HepG2 (cell line): Measurements from ENCODE around the gene B4GALT3. TPM values are rescaled to one million over a fixed set of nuclear protein-coding genes. Genes with fewer than 3 reads are reported as not detected.

Experiments
- ARID3A ChIP-seq: IDR thresholded peaks from 2 replicates; pipeline ENCODE4 v1.6.1; 2012; ENCODE audit warnings: low read depth, low read length, improper control_type of control experiment
- ETV5 ChIP-seq: IDR thresholded peaks from 2 replicates; pipeline ENCODE4 v1.6.1; 2018; ENCODE audit warnings: missing biosample characterization, missing genetic modification reagents, inconsistent platforms, borderline replicate concordance
- HINFP ChIP-seq: sonication (generic); formaldehyde crosslinking; IDR thresholded peaks from 2 replicates; pipeline ENCODE4 v1.4.0; 2020; ENCODE audit warnings: low read depth, mild to moderate bottlenecking, missing genetic modification reagents
- KDM1A ChIP-seq: IDR thresholded peaks from 2 replicates; pipeline ENCODE4 v1.6.1; 2016; ENCODE audit warnings: missing compliant biosample characterization
- KDM5B ChIP-seq: sonication (generic); formaldehyde crosslinking; IDR thresholded peaks from 2 replicates; pipeline ENCODE4 v1.4.0; 2020; ENCODE audit warnings: missing genetic modification reagents, mild to moderate bottlenecking, borderline replicate concordance
- MAFG ChIP-seq: sonication (generic); formaldehyde crosslinking; IDR thresholded peaks from 2 replicates; pipeline ENCODE4 v1.5.1; 2020; ENCODE audit warnings: mild to moderate bottlenecking, missing genetic modification reagents
- MXD4 ChIP-seq: IDR thresholded peaks from 2 replicates; pipeline ENCODE4 v1.6.1; 2016; ENCODE audit warnings: mild to moderate bottlenecking, missing biosample characterization, missing genetic modification reagents
- PRMT3 ChIP-seq: sonication (generic); formaldehyde crosslinking; IDR thresholded peaks from 2 replicates; pipeline ENCODE4 v1.8.1; 2022; ENCODE audit warnings: low read depth, mild to moderate bottlenecking, moderate library complexity, missing genetic modification reagents, borderline replicate concordance
- RERE ChIP-seq: IDR thresholded peaks from 2 replicates; pipeline ENCODE4 v1.6.1; 2016; ENCODE audit warnings: low read depth, missing genetic modification reagents, missing compliant biosample characterization
- TGIF2 ChIP-seq: IDR thresholded peaks from 2 replicates; pipeline ENCODE4 v1.6.1; 2016; ENCODE audit warnings: control low read depth, missing compliant biosample characterization
- ZNF556 ChIP-seq: sonication (generic); formaldehyde crosslinking; IDR thresholded peaks from 2 replicates; pipeline ENCODE4 v1.4.0; 2020; ENCODE audit warnings: mild to moderate bottlenecking, missing genetic modification reagents, borderline replicate concordance
- ZNF576 ChIP-seq: sonication (generic); formaldehyde crosslinking; IDR thresholded peaks from 2 replicates; pipeline ENCODE4 v1.4.0; 2020; ENCODE audit warnings: mild to moderate bottlenecking, missing genetic modification reagents
- ZNF577 ChIP-seq: sonication (generic); formaldehyde crosslinking; IDR thresholded peaks from 2 replicates; pipeline ENCODE4 v1.4.0; 2020; ENCODE audit warnings: mild to moderate bottlenecking, low read depth, missing genetic modification reagents, borderline replicate concordance
- ZNF709 ChIP-seq: sonication (generic); formaldehyde crosslinking; IDR thresholded peaks from 2 replicates; pipeline ENCODE4 v1.5.0; 2020; ENCODE audit warnings: mild to moderate bottlenecking, missing genetic modification reagents
- ZNF75D ChIP-seq: sonication (generic); formaldehyde crosslinking; IDR thresholded peaks from 2 replicates; pipeline ENCODE4 v1.8.1; 2023; ENCODE audit warnings: missing genetic modification reagents, mild to moderate bottlenecking, borderline replicate concordance
- ZSCAN12 ChIP-seq: sonication (generic); formaldehyde crosslinking; IDR thresholded peaks from 2 replicates; pipeline ENCODE4 v1.9.0; 2021; ENCODE audit warnings: mild to moderate bottlenecking, missing genetic modification reagents
- polyA plus RNA-seq, 8 experiments: library from polyadenylated mRNA; depleted of rRNA in 3 of 8; stranded (reverse) in 7 of 8; unstranded in 1 of 8; fragments of >200 nt; fragmentation: Illumina TruSeq in 4 of 8; extraction: Trizol in 4 of 8; gene quantifications; 2 replicates each; pipeline versions ENCODE4 v1.2.1 to v1.2.3, GENCODE V29; 2011 to 2016; ENCODE audit warnings: low read depth in 4 of 8, missing spikeins in 1 of 8, mixed read lengths in 1 of 8; ENCODE audit not compliant: insufficient read depth in 1 of 8
- total RNA-seq, 5 experiments: library from RNA; depleted of rRNA; stranded (reverse); fragments of >200 nt; fragmentation: Illumina TruSeq; extraction: Trizol; gene quantifications; 2 replicates each; pipeline ENCODE4 v1.2.3, GENCODE V29; 2016; ENCODE audit warnings: low read depth in 1 of 5

Gene B4GALT3
- total and polyA plus RNA-seq, 2 of the 13 experiments (the other 11 are each of a cell fraction or from before 2014, with no cell fraction given) = 35.6 to 40.4 TPM

- TF ChIP-seq RERE (no peak), TGIF2 (peak; percentile 86; the same call in 1 of the 2 replicates), ZNF75D (CRISPR knock-in tag) (no peak), PRMT3 (CRISPR knock-in tag) (no peak), ZNF577 (0 out of 2 replicates have a peak, but pooled peaks have one; percentile 24), ZSCAN12 (CRISPR knock-in tag) (no peak; the same call in 1 of the 2 replicates), ETV5 (CRISPR knock-in tag) (0 out of 2 replicates have a peak, but pooled peaks have one; percentile 36), HINFP (CRISPR knock-in tag) (peak; percentile 60; the same call in 1 of the 2 replicates), KDM1A (CRISPR knock-in tag) (no peak), ZNF576 (CRISPR knock-in tag) (no peak; the same call in 1 of the 2 replicates), KDM5B (CRISPR knock-in tag) (peak; percentile 80; the same call in 1 of the 2 replicates), ZNF709 (CRISPR knock-in tag) (peak; percentile 83), MXD4 (CRISPR knock-in tag) (peak; percentile 97), ZNF556 (peak; percentile 83), ARID3A (0 out of 2 replicates have a peak, but pooled peaks have one; percentile 13), MAFG (CRISPR knock-in tag) (no peak)
Measured at GRCh38 chr1:161177112-161177935, at the start of gene B4GALT3 (continued).
